NCI-H1694 treated with DMSO at 0.1 percent for 48 hours (cell line): ENCODE measurements around the gene PRKG1.
A peak's percentile ranks its signal among the peaks of the same experiment; 100 is the strongest.
"Not testable (repeated sequence)": the region's sequence is repeated elsewhere in the genome, so short reads cannot be mapped to it uniquely, and the experiment has no call there.

Experiments
- DNase-seq: peaks from one replicate; lab custom pipeline; 2025; lab: John Stamatoyannopoulos, UW

Gene PRKG1

GRCh38 chr10:51117053-51117660 lies 42.9 kb downstream of the PRKG1 start:
- no peak for DNase-seq

GRCh38 chr10:51117794-51118193 lies 43.5 kb downstream of the PRKG1 start:
- no peak for DNase-seq

- DNase-seq: no peak
Measured at GRCh38 chr10:51119441-51119840, 45.2 kb downstream of the PRKG1 start.

- DNase-seq: peak; percentile 95
Measured at GRCh38 chr10:51121861-51122260, 47.6 kb downstream of the PRKG1 start.

GRCh38 chr10:51124852-51125251 lies 50.6 kb downstream of the PRKG1 start:
- DNase-seq: no peak

- DNase-seq: no peak
Measured at GRCh38 chr10:51125518-51125917, 51.2 kb downstream of the PRKG1 start.

GRCh38 chr10:51129946-51130544 lies 55.8 kb downstream of the PRKG1 start:
- peak; percentile 38 for DNase-seq

GRCh38 chr10:51137756-51138529 lies 63.7 kb downstream of the PRKG1 start:
- DNase-seq: no peak

- no peak for DNase-seq
Measured at GRCh38 chr10:51139176-51139575, 64.9 kb downstream of the PRKG1 start.

- no peak for DNase-seq
Measured at GRCh38 chr10:51141010-51141409, 66.7 kb downstream of the PRKG1 start.

- no peak for DNase-seq
Measured at GRCh38 chr10:51144161-51144781, 70.0 kb downstream of the PRKG1 start.

- DNase-seq: no peak
Measured at GRCh38 chr10:51145375-51145774, 71.1 kb downstream of the PRKG1 start.

- no peak for DNase-seq
Measured at GRCh38 chr10:51147644-51148399, 73.5 kb downstream of the PRKG1 start.

- peak; percentile 18 for DNase-seq
Measured at GRCh38 chr10:51156926-51157325, 82.6 kb downstream of the PRKG1 start.

- DNase-seq: no peak
Measured at GRCh38 chr10:51158832-51159231, 84.5 kb downstream of the PRKG1 start.

GRCh38 chr10:51159841-51160240 lies 85.6 kb downstream of the PRKG1 start:
- DNase-seq: no peak

GRCh38 chr10:51162002-51162401 lies 87.7 kb downstream of the PRKG1 start:
- no peak for DNase-seq

- not testable (repeated sequence) for DNase-seq
Measured at GRCh38 chr10:51163380-51164049, 89.2 kb downstream of the PRKG1 start.

GRCh38 chr10:51168086-51168815 lies 94.0 kb downstream of the PRKG1 start:
- no peak for DNase-seq

- DNase-seq: no peak
Measured at GRCh38 chr10:51169111-51169510, 94.8 kb downstream of the PRKG1 start.
